Osteoblast (primary cell): Measurements from ENCODE around the gene COL7A1. TPM values are rescaled to one million over a fixed set of nuclear protein-coding genes. Genes with fewer than 3 reads are reported as not detected.

Experiments
- DNase-seq: peaks from one replicate; pipeline ENCODE4 v3.0.0; 2011; ENCODE audit warnings: low spot score, mixed read lengths; ENCODE audit not compliant: insufficient read length; ENCODE audit errors: missing footprints
- H2AFZ ChIP-seq: 2 replicates; pipeline ENCODE4 v1.6.0; 2011; ENCODE audit warnings: mild to moderate bottlenecking, low read length
- H3K27ac ChIP-seq: 2 replicates; pipeline ENCODE4 v1.5.1; 2011; ENCODE audit warnings: mild to moderate bottlenecking, low read depth, low read length, moderate library complexity
- H3K27me3 ChIP-seq: 2 replicates; pipeline ENCODE4 v1.6.0; 2012; ENCODE audit warnings: mild to moderate bottlenecking, control low read depth, inconsistent platforms, low read length, moderate library complexity; ENCODE audit not compliant: insufficient read depth
- H3K36me3 ChIP-seq: 2 replicates; pipeline ENCODE4 v1.5.1; 2011; ENCODE audit warnings: mild to moderate bottlenecking, low read length, control low read depth, moderate library complexity; ENCODE audit not compliant: insufficient read depth
- H3K4me1 ChIP-seq: 2 replicates; pipeline ENCODE4 v1.5.1; 2011; ENCODE audit warnings: mild to moderate bottlenecking, low read length, control low read depth, moderate library complexity; ENCODE audit not compliant: insufficient read depth
- H3K4me2 ChIP-seq: 2 replicates; pipeline ENCODE4 v1.6.0; 2011; ENCODE audit warnings: mild to moderate bottlenecking, low read length; ENCODE audit not compliant: insufficient read depth
- H3K4me3 ChIP-seq: fragments of 200-600 bp; sonication (generic); 3 replicates; pipeline ENCODE4 v1.5.1; 2012; ENCODE audit warnings: mild to moderate bottlenecking, low read length, inconsistent platforms; ENCODE audit not compliant: insufficient read depth
- H3K79me2 ChIP-seq: 2 replicates; pipeline ENCODE4 v1.6.0; 2012; ENCODE audit warnings: mild to moderate bottlenecking, low read length, control low read depth, inconsistent platforms; ENCODE audit not compliant: insufficient read depth
- H3K9me3 ChIP-seq: 2 replicates; pipeline ENCODE4 v1.5.1; 2011; ENCODE audit warnings: low read depth, low read length, control low read depth
- H4K20me1 ChIP-seq: 2 replicates; pipeline ENCODE4 v1.6.0; 2012; ENCODE audit warnings: mild to moderate bottlenecking, low read length, control low read depth; ENCODE audit not compliant: insufficient read depth
- total RNA-seq: library from RNA; depleted of rRNA; stranded (reverse); fragments of >200 nt; gene quantifications from 2 replicates; pipeline ENCODE4 v1.2.3, GENCODE V29; 2012
- TF ChIP-seq, protein P1 (sequence below): IDR thresholded peaks from 2 replicates; pipeline ENCODE4 v1.5.1; 2011; ENCODE audit warnings: mild to moderate bottlenecking, low read depth, low read length, moderate library complexity; ENCODE audit errors: extremely low read depth

COL7A1 gene
- total RNA-seq, 1 donor = 21.4 TPM

DNA sequence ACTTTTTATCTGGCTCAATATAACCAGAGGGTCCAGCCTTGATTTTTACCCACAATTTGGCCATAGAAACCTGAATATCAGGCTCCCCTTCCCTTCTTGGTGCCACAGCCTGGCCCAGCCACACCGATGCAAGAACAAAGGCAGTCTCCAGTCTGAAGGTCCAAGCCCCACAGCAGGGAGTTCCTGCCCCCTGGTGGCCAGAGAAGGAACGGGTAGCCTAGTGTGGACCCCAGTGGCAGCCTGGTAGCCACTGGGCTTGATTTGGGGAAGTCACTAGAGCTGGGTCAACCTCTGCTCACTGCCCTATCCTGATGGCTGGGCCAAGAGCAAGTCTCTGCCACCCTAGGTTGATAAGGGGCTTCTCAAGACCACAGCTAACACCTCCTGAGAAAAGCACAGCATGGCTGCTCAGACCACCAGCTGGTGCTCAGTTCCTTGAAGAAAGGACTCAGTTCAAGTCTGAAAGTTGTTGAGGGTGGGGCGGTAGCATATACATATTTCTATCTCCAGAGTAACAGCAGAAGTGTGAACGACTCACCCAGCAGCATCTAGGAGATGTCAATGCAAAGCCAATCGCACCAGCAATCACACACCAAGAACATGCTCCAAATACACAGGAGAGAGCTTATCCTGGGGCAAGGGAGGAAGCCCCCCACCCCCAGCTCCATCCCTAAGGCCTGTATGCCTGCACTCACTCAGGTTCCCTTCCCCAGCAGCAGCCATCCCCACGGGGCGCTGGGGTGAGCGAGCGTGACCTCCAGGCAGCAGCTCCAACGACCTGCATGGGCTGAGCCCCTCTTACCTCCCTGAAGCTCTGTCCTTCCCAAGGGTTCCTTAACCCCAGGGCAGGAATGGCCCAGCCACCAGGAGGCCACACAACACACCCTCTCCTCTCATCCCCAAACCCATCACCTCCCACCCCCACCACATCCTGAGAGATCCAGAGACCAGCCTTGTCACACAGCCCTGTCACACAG is 46.1 kb downstream of the COL7A1 start:
- Histone ChIP-seq H3K4me1 (no peaks in the 10 kb centered on the region), H3K4me2 (no peak overlapping the region), H3K36me3 (peaks cover 13% of the 10 kb centered on the region), H3K9me3 (no peaks in the 10 kb centered on the region), H3K79me2 (no peaks in the 10 kb centered on the region), H3K4me3 (no peak overlapping the region), H4K20me1 (no peaks in the 10 kb centered on the region), H3K27me3 (no peaks in the 10 kb centered on the region), H3K27ac (no peak overlapping the region), H2AFZ (no peak overlapping the region)
- peak; percentile 96 for DNase-seq
- TF ChIP-seq, protein P1, sequence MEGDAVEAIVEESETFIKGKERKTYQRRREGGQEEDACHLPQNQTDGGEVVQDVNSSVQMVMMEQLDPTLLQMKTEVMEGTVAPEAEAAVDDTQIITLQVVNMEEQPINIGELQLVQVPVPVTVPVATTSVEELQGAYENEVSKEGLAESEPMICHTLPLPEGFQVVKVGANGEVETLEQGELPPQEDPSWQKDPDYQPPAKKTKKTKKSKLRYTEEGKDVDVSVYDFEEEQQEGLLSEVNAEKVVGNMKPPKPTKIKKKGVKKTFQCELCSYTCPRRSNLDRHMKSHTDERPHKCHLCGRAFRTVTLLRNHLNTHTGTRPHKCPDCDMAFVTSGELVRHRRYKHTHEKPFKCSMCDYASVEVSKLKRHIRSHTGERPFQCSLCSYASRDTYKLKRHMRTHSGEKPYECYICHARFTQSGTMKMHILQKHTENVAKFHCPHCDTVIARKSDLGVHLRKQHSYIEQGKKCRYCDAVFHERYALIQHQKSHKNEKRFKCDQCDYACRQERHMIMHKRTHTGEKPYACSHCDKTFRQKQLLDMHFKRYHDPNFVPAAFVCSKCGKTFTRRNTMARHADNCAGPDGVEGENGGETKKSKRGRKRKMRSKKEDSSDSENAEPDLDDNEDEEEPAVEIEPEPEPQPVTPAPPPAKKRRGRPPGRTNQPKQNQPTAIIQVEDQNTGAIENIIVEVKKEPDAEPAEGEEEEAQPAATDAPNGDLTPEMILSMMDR = peak; percentile 97

DNA sequence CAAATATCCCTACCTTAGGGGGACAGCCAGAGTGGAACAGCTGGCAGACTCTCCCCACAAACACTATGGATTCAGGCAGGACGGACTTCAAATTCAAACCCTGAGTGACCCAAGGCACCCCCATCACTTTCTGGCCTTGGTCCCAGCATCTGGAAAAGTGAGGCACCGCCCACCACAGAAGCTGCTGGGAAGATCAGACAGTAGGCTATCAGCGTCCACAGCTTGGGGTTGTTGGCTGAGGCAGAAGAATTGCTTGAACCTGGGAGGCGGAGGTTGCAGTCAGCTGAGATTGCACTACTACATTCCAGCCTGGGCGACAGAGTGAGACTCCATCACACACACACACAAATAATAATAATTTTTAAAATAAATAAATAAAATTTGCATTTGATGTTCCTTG is 47.0 kb downstream of the COL7A1 start:
- H3K36me3 ChIP-seq = peaks cover 13% of the 10 kb centered on the region
- H3K27ac ChIP-seq = no peak overlapping the region
- H3K4me2 ChIP-seq = no peak overlapping the region
- H3K9me3 ChIP-seq = no peaks in the 10 kb centered on the region
- TF ChIP-seq, protein P1 = no peak
- no peaks in the 10 kb centered on the region for H3K4me1 ChIP-seq
- H2AFZ ChIP-seq = no peak overlapping the region
- H3K27me3 ChIP-seq = no peaks in the 10 kb centered on the region
- H3K4me3 ChIP-seq = no peak overlapping the region
- H3K79me2 ChIP-seq = no peaks in the 10 kb centered on the region
- no peak for DNase-seq
- H4K20me1 ChIP-seq = no peaks in the 10 kb centered on the region

DNA sequence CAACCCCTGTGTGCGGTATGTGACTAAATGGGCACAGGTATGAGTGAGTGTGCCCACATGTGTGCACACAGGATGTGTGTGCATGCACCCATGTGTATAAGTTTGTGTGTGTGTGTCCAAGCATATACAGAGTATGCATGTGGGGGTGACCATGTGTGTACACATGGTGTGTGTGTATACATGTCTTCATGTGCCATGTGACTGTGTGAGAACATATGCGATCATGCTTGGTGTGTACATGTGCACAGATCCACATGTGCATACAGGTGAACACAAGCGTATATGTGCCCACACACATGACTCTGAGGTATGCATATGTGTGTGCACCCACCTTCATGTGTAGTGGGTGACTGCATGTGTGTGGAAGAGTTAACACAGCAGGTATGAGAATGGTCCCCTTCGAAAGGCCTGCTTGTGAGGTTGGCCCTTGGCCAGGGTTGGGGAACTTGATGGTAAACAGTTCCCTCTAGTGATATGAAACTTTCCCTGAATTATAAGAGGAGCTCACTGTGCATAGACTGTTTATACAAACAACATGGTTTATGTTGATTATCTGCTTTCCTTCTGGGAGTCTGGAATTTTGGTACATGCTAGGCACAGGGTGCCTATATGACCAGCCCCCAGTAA is 48.8 kb downstream of the COL7A1 start:
- DNase-seq = no peak
- Histone ChIP-seq H3K4me3 (no peak overlapping the region), H3K79me2 (no peaks in the 10 kb centered on the region), H3K27me3 (no peaks in the 10 kb centered on the region), H4K20me1 (no peaks in the 10 kb centered on the region), H2AFZ (no peak overlapping the region), H3K36me3 (peaks cover 13% of the 10 kb centered on the region), H3K27ac (no peak overlapping the region), H3K4me2 (no peak overlapping the region), H3K4me1 (no peaks in the 10 kb centered on the region), H3K9me3 (no peaks in the 10 kb centered on the region)
- TF ChIP-seq, protein P1 = no peak

DNA sequence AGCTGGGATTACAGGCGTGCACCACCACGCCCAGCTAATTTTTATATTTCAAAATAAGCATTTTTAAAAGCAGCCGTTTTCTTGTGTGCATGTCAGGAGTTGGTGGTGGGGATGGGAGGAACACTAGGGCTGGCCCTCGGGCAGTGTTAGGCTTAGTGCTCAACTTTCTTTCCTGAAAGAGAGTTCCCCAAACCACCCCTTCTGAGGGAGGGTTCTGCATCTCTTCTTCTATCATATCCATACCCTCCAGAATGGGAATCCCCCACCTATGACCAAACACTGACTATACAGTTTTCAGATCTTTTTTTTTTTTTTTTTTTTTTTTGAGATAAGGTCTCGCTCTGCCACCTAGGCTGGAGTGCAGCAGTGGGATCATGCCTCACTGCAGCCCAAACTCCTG is 51.0 kb downstream of the COL7A1 start:
- no peak overlapping the region for H2AFZ ChIP-seq
- peaks cover 13% of the 10 kb centered on the region for H3K36me3 ChIP-seq
- TF ChIP-seq, protein P1 = no peak
- no peak overlapping the region for H3K4me2 ChIP-seq
- no peaks in the 10 kb centered on the region for H3K9me3 ChIP-seq
- no peak overlapping the region for H3K27ac ChIP-seq
- H3K79me2 ChIP-seq = no peaks in the 10 kb centered on the region
- H3K4me1 ChIP-seq = no peaks in the 10 kb centered on the region
- no peak for DNase-seq
- H3K27me3 ChIP-seq = no peaks in the 10 kb centered on the region
- no peak overlapping the region for H3K4me3 ChIP-seq
- H4K20me1 ChIP-seq = no peaks in the 10 kb centered on the region
